Measurements from ENCODE around the gene PPP4R3C. TPM values are rescaled to one million over a fixed set of nuclear protein-coding genes. Genes with fewer than 3 reads are reported as not detected.

The PPP4R3C gene
- total RNA-seq, 2 donors from 2014 or later = not detected

GRCh38 chrX:27435031-27435430 lies 28.1 kb downstream of the PPP4R3C start:
- TF ChIP-seq CTCF (IDR thresholded peaks at IDR 0.05) = no peak
- H3K4me3 ChIP-seq = no peak overlapping the region
- intact Hi-C loops (cut with DNase I) = no loop called here
- H3K27me3 ChIP-seq = no peaks in the 10 kb centered on the region
- DNase-seq = no peak
- H3K36me3 ChIP-seq = no peaks in the 10 kb centered on the region
- H3K9ac ChIP-seq (ENCODE audit: low read depth in 2 of 2, low read length in 2 of 2) = no peak overlapping the region
- no peaks in the 10 kb centered on the region for H3K4me1 ChIP-seq
- no peak overlapping the region for H3K27ac ChIP-seq
- no peaks in the 10 kb centered on the region for H3K9me3 ChIP-seq

Other genes with a start within 250 kb of the PPP4R3C start
- gene DCAF8L2, start 127.0 kb upstream of the PPP4R3C start, total RNA-seq = not detected

Measured in colonic mucosa (tissue), 4 donors.